Hypothalamus (tissue), 51 donors: ENCODE measurements around the gene MARK2.

Experiments
- DNase-seq, 51 donors: peaks; one replicate each; lab custom pipeline; 2025; lab: John Stamatoyannopoulos, UW

Gene MARK2

DNA sequence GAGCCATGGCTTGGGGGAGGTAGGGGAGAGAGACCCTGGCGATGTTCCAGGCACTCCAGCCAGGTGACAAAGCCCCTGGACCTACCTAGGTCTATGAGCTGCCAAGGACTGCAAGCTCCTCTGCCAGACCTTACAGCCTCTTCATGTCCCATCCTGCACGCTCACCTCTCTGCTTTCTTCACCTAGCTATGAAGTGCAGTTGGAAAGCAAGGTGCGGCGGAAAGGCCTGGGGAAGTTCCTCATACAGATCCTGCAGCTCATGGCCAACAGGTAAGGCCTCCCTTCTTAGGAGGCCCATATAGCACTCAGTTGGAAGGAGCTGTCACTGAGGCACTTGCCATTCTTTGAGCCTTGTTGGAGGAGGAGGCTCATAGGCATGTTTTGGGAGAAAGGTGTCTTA is 113.7 kb downstream of the MARK2 start:
- no peak for DNase-seq

DNA sequence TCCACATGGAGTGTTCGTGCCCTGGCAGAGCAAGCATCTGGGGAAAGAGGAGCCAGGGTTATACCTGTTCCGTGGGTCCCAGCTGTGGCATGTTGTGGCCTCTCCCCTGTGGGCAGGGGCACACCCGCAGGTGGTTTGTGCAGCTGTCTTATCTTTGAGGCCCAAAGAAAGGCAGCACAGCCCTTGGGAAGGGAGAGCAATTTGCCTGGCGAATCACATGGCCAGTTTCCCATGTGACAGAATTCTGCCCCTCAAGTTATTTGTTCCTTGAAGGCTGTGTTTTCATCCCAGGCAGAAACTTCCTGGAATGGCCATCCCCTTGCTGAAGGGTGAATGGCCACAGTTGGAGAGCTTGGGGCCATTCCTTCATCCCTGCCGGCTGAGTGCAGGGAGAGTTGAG is 119.1 kb downstream of the MARK2 start:
- DNase-seq: no peak
